Measurements from ENCODE around the gene EHHADH. TPM values are rescaled to one million over a fixed set of nuclear protein-coding genes. Genes with fewer than 3 reads are reported as not detected.

The EHHADH gene
- total and polyA plus RNA-seq, 2 of the 13 experiments (the other 11 are each of a cell fraction or from before 2014, with no cell fraction given): 14.5 to 38.9 TPM

DNA sequence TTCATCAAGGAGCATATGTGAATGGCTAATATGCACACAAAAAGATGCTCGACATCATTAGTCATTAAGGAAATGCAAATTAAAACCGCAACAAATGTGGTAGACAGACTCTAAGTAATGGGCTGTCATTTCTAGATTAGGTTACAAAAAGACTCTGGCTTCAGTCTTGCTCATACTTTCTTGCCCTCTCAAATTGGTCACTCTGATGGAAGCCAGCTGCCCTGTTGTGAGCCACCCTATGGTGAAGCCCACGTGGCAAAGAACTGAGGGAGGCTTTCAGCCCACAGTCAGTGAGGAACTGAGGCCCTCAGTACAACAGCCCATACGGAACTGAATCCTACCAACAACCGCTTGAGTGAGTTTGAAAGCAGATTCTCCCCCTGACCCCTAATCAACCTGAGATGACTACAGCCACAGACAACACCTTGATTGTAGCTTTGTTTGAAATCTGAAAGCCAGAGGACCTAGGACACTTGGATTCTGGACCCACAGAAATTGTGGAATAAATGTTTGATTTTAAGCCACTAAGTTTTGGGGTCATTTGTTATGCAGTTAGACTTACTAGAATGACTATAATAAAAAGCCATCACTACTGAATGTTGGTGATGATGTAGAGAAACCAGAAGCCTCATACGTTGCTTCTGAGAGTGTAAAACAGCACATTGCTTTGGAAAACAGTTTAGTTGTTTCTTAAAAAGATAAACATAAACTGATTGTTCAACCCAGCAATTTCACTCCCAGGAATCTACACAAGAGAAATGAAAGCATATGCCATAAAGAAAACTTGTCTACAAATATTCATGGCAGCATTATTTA lies 45.7 kb downstream of the EHHADH start (continued):
- TF ChIP-seq ZNF234 (CRISPR knock-in tag; conservative IDR thresholded peaks at IDR 0.05) (no peak), ONECUT2 (CRISPR knock-in tag; IDR thresholded peaks at IDR 0.05) (no peak), EED (CRISPR knock-in tag; IDR thresholded peaks at IDR 0.05) (no peak), MEF2D (CRISPR knock-in tag; IDR thresholded peaks at IDR 0.05) (no peak), ZNF598 (CRISPR knock-in tag; IDR thresholded peaks at IDR 0.05; ENCODE audit: borderline replicate concordance) (no peak), SRSF9 (IDR thresholded peaks at IDR 0.05; ENCODE audit: borderline replicate concordance, insufficient read depth, low read depth, low read length, poor library complexity, severe bottlenecking) (no peak), JUNB (CRISPR knock-in tag; IDR thresholded peaks at IDR 0.05; ENCODE audit: borderline replicate concordance) (no peak), CENPX (CRISPR knock-in tag; IDR thresholded peaks at IDR 0.05) (no peak)
- TF ChIP-seq, protein P1, sequence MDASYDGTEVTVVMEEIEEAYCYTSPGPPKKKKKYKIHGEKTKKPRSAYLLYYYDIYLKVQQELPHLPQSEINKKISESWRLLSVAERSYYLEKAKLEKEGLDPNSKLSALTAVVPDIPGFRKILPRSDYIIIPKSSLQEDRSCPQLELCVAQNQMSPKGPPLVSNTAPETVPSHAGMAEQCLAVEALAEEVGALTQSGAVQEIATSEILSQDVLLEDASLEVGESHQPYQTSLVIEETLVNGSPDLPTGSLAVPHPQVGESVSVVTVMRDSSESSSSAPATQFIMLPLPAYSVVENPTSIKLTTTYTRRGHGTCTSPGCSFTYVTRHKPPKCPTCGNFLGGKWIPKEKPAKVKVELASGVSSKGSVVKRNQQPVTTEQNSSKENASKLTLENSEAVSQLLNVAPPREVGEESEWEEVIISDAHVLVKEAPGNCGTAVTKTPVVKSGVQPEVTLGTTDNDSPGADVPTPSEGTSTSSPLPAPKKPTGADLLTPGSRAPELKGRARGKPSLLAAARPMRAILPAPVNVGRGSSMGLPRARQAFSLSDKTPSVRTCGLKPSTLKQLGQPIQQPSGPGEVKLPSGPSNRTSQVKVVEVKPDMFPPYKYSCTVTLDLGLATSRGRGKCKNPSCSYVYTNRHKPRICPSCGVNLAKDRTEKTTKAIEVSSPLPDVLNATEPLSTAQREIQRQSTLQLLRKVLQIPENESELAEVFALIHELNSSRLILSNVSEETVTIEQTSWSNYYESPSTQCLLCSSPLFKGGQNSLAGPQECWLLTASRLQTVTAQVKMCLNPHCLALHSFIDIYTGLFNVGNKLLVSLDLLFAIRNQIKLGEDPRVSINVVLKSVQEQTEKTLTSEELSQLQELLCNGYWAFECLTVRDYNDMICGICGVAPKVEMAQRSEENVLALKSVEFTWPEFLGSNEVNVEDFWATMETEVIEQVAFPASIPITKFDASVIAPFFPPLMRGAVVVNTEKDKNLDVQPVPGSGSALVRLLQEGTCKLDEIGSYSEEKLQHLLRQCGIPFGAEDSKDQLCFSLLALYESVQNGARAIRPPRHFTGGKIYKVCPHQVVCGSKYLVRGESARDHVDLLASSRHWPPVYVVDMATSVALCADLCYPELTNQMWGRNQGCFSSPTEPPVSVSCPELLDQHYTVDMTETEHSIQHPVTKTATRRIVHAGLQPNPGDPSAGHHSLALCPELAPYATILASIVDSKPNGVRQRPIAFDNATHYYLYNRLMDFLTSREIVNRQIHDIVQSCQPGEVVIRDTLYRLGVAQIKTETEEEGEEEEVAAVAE (CRISPR knock-in tag; IDR thresholded peaks at IDR 0.05; ENCODE audit: borderline replicate concordance): no peak
